HepG2 (cell line): ENCODE measurements around the gene ZNF207. TPM values are rescaled to one million over a fixed set of nuclear protein-coding genes. Genes with fewer than 3 reads are reported as not detected.
A peak's percentile ranks its signal among the peaks of the same experiment; 100 is the strongest.

Source experiments
- CCDC6 ChIP-seq: sonication (generic); formaldehyde crosslinking; IDR thresholded peaks from 2 replicates; pipeline ENCODE4 v1.8.1; 2022; ENCODE audit warnings: mild to moderate bottlenecking, missing genetic modification reagents, moderate library complexity
- EEA1 ChIP-seq: sonication (generic); formaldehyde crosslinking; IDR thresholded peaks from 2 replicates; pipeline ENCODE4 v1.5.1; 2020; ENCODE audit warnings: mild to moderate bottlenecking, missing genetic modification reagents, borderline replicate concordance
- GABPA ChIP-seq, 2 experiments: IDR thresholded peaks; 2 replicates each; pipeline ENCODE4 v1.6.1; 2011 to 2016; ENCODE audit warnings: low read depth in 2 of 2, low read length in 1 of 2, missing biosample characterization in 1 of 2, missing genetic modification characterization in 1 of 2
- GABPB1 ChIP-seq: IDR thresholded peaks from 2 replicates; pipeline ENCODE4 v1.6.1; 2016; ENCODE audit warnings: mild to moderate bottlenecking, missing genetic modification reagents, moderate library complexity, missing compliant biosample characterization
- HMGXB4 ChIP-seq, 2 experiments: sonication (generic) in 1 of 2; formaldehyde crosslinking in 1 of 2; IDR thresholded peaks; 2 replicates each; pipeline versions ENCODE4 v1.4.0 to v1.6.1; 2018 to 2020; ENCODE audit warnings: missing genetic modification reagents in 2 of 2, borderline replicate concordance in 1 of 2, low read depth in 1 of 2, mild to moderate bottlenecking in 1 of 2, missing biosample characterization in 1 of 2
- IRF2 ChIP-seq: IDR thresholded peaks from 2 replicates; pipeline ENCODE4 v1.6.1; 2018; ENCODE audit warnings: missing genetic modification reagents, missing compliant biosample characterization
- KDM6A ChIP-seq: IDR thresholded peaks from 2 replicates; pipeline ENCODE4 v1.6.1; 2016; ENCODE audit warnings: low read depth
- MIER2 ChIP-seq: IDR thresholded peaks from 2 replicates; pipeline ENCODE4 v1.6.1; 2016; ENCODE audit warnings: missing biosample characterization, missing genetic modification reagents
- MTERF4 ChIP-seq: sonication (generic); formaldehyde crosslinking; IDR thresholded peaks from 2 replicates; pipeline ENCODE4 v1.8.0; 2023; ENCODE audit warnings: mild to moderate bottlenecking, missing genetic modification reagents
- PAXIP1 ChIP-seq: sonication (generic); formaldehyde crosslinking; conservative IDR thresholded peaks from 2 replicates; pipeline ENCODE4 v1.4.0; 2020; ENCODE audit warnings: mild to moderate bottlenecking, missing genetic modification reagents, moderate library complexity
- RNF2 ChIP-seq: fragments of 450-650 bp; conservative IDR thresholded peaks from 2 replicates; pipeline ENCODE4 v1.6.1; 2016; ENCODE audit warnings: low read depth
- SAP130 ChIP-seq: IDR thresholded peaks from 2 replicates; pipeline ENCODE4 v1.6.1; 2016; ENCODE audit warnings: low read depth
- TEAD2 ChIP-seq: sonication (generic); formaldehyde crosslinking; IDR thresholded peaks from 2 replicates; pipeline ENCODE4 v1.9.0; 2021; ENCODE audit warnings: missing genetic modification reagents
- TFAP4 ChIP-seq: sonication (generic); IDR thresholded peaks from 2 replicates; pipeline ENCODE4 v1.6.1; 2016; ENCODE audit warnings: low read depth, borderline replicate concordance
- U2AF1 ChIP-seq: fragments of 200-400 bp; formaldehyde crosslinking; optimal IDR thresholded peaks from 2 replicates; pipeline ENCODE3; 2017; ENCODE audit warnings: mild to moderate bottlenecking, low read depth, low read length
- ZBTB20 ChIP-seq: sonication (generic); formaldehyde crosslinking; IDR thresholded peaks from 2 replicates; pipeline ENCODE4 v1.8.1; 2023; ENCODE audit warnings: missing genetic modification reagents, low read depth, mild to moderate bottlenecking, borderline replicate concordance
- ZNF232 ChIP-seq: sonication (generic); formaldehyde crosslinking; IDR thresholded peaks from 2 replicates; pipeline ENCODE4 v1.4.0; 2020; ENCODE audit warnings: missing genetic modification reagents, borderline replicate concordance
- ZNF317 ChIP-seq: sonication (generic); formaldehyde crosslinking; IDR thresholded peaks from 2 replicates; pipeline ENCODE4 v1.5.0; 2020; ENCODE audit warnings: mild to moderate bottlenecking, missing genetic modification reagents
- ZNF44 ChIP-seq: sonication (generic); formaldehyde crosslinking; IDR thresholded peaks from 2 replicates; pipeline ENCODE4 v1.5.1; 2020; ENCODE audit warnings: mild to moderate bottlenecking, missing genetic modification reagents
- ZNF496 ChIP-seq: sonication (generic); formaldehyde crosslinking; IDR thresholded peaks from 2 replicates; pipeline ENCODE4 v1.8.1; 2023; ENCODE audit warnings: mild to moderate bottlenecking, moderate library complexity, missing genetic modification reagents; ENCODE audit not compliant: insufficient replicate concordance
- ZNF547 ChIP-seq: sonication (generic); formaldehyde crosslinking; IDR thresholded peaks from 2 replicates; pipeline ENCODE4 v1.5.1; 2020; ENCODE audit warnings: mild to moderate bottlenecking, missing genetic modification reagents
- polyA plus RNA-seq, 8 experiments: library from polyadenylated mRNA; depleted of rRNA in 3 of 8; stranded (reverse) in 7 of 8; unstranded in 1 of 8; fragments of >200 nt; fragmentation: Illumina TruSeq in 4 of 8; extraction: Trizol in 4 of 8; gene quantifications; 2 replicates each; pipeline versions ENCODE4 v1.2.1 to v1.2.3, GENCODE V29; 2011 to 2016; ENCODE audit warnings: low read depth in 4 of 8, missing spikeins in 1 of 8, mixed read lengths in 1 of 8; ENCODE audit not compliant: insufficient read depth in 1 of 8
- total RNA-seq, 5 experiments: library from RNA; depleted of rRNA; stranded (reverse); fragments of >200 nt; fragmentation: Illumina TruSeq; extraction: Trizol; gene quantifications; 2 replicates each; pipeline ENCODE4 v1.2.3, GENCODE V29; 2016; ENCODE audit warnings: low read depth in 1 of 5

ZNF207 gene
- total and polyA plus RNA-seq, 2 of the 13 experiments (the other 11 are each of a cell fraction or from before 2014, with no cell fraction given), result 150 to 164 TPM

- no peak for TF ChIP-seq GABPA (IDR thresholded peaks at IDR 0.05; ENCODE audit: low read depth, low read length)
- peak; percentile 66; the same call in 1 of the 2 replicates for TF ChIP-seq GABPA (CRISPR knock-in tag; IDR thresholded peaks at IDR 0.05; ENCODE audit: low read depth)
- TF ChIP-seq PAXIP1 (CRISPR knock-in tag), result peak; percentile 48; the same call in 1 of the 2 replicates
- peak; percentile 87 for TF ChIP-seq ZNF44 (CRISPR knock-in tag)
- TF ChIP-seq SAP130 (CRISPR knock-in tag), result peak; percentile 93
- no peak for TF ChIP-seq KDM6A
- TF ChIP-seq ZNF547, result peak; percentile 77
- TF ChIP-seq IRF2 (CRISPR knock-in tag), result peak; percentile 68; the same call in 1 of the 2 replicates
- peak; percentile 60 to 92; a peak in 3 of 4 replicates for TF ChIP-seq HMGXB4 (CRISPR knock-in tag; IDR thresholded peaks at IDR 0.05; ENCODE audit: borderline replicate concordance in 1 of 2, low read depth in 1 of 2)
- no peak; the same call in 1 of the 2 replicates for TF ChIP-seq ZNF317 (CRISPR knock-in tag)
- TF ChIP-seq RNF2, result peak; percentile 39; the same call in 1 of the 2 replicates
- peak; percentile 85; the same call in 1 of the 2 replicates for TF ChIP-seq ZNF232
- TF ChIP-seq CCDC6, result no peak; the same call in 1 of the 2 replicates
- TF ChIP-seq MIER2 (CRISPR knock-in tag), result no peak
- TF ChIP-seq ZBTB20 (CRISPR knock-in tag), result peak; percentile 78; the same call in 1 of the 2 replicates
- TF ChIP-seq ZNF496 (CRISPR knock-in tag), result no peak
- no peak for TF ChIP-seq U2AF1
- TF ChIP-seq EEA1 (CRISPR knock-in tag), result peak; percentile 48; the same call in 1 of the 2 replicates
- peak; percentile 72 for TF ChIP-seq GABPB1 (CRISPR knock-in tag)
- no peak for TF ChIP-seq TEAD2
- peak; percentile 80 for TF ChIP-seq MTERF4 (CRISPR knock-in tag)
- TF ChIP-seq TFAP4, result no peak
These were observed at the start of gene ZNF207 (continued) for GRCh38 chr17:32349854-32350665.
